Thyroid gland (tissue), 4 donors: ENCODE data around the gene SUDS3.

Experiments used
- POLR2A ChIP-seq, 2 donors: fragments of 450-650 bp; IDR thresholded peaks; one replicate each; pipeline ENCODE4 v1.6.1; 2017; ENCODE audit warnings: antibody characterized with exemption in 2 of 2, mild to moderate bottlenecking in 2 of 2, moderate library complexity in 1 of 2
- TF ChIP-seq, protein P1 (sequence below), 6 experiments: fragments of 200-600 bp in 3 of 6; fragments of 450-650 bp in 3 of 6; sonication (generic) in 3 of 6; IDR thresholded peaks; one replicate each; pipeline ENCODE4 v1.5.1; 2016 to 2019; ENCODE audit warnings: antibody characterized with exemption in 6 of 6, mild to moderate bottlenecking in 2 of 6, inconsistent platforms in 1 of 6, moderate library complexity in 1 of 6

DNA sequence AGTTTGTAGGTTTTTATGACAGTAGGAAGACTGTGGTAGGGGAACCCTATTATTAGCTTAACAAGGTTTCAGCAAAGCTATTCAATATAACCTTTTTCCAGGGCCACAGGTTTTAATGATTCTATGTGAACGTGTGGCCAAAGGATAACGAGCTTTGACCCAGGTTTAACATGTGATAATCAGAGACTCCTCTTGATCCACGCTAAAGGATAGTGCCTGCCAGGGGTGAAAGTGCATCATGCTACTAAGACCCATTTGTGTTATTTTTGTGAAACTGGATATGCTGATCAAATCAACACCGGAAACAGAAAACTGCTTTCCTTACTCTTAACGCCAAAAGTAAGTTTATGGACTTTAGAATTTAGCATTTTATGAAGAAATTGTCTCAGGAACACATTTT lies 2.7 kb upstream of the SUDS3 start:
- TF ChIP-seq, protein P1, sequence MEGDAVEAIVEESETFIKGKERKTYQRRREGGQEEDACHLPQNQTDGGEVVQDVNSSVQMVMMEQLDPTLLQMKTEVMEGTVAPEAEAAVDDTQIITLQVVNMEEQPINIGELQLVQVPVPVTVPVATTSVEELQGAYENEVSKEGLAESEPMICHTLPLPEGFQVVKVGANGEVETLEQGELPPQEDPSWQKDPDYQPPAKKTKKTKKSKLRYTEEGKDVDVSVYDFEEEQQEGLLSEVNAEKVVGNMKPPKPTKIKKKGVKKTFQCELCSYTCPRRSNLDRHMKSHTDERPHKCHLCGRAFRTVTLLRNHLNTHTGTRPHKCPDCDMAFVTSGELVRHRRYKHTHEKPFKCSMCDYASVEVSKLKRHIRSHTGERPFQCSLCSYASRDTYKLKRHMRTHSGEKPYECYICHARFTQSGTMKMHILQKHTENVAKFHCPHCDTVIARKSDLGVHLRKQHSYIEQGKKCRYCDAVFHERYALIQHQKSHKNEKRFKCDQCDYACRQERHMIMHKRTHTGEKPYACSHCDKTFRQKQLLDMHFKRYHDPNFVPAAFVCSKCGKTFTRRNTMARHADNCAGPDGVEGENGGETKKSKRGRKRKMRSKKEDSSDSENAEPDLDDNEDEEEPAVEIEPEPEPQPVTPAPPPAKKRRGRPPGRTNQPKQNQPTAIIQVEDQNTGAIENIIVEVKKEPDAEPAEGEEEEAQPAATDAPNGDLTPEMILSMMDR (IDR thresholded peaks at IDR 0.05), result no peak
- no peak for TF ChIP-seq POLR2A (IDR thresholded peaks at IDR 0.05)
